DMS53 treated with DMSO at 0.1 percent for 48 hours (cell line): Measurements from ENCODE around the gene OMD.
A peak's percentile ranks its signal among the peaks of the same experiment; 100 is the strongest.
"Not testable (repeated sequence)": the region's sequence is repeated elsewhere in the genome, so short reads cannot be mapped to it uniquely, and the experiment has no call there.

Source experiments
- DNase-seq: peaks from one replicate; lab custom pipeline; 2025; ENCODE audit not compliant: unreplicated experiment; lab: John Stamatoyannopoulos, UW

The OMD gene

DNA sequence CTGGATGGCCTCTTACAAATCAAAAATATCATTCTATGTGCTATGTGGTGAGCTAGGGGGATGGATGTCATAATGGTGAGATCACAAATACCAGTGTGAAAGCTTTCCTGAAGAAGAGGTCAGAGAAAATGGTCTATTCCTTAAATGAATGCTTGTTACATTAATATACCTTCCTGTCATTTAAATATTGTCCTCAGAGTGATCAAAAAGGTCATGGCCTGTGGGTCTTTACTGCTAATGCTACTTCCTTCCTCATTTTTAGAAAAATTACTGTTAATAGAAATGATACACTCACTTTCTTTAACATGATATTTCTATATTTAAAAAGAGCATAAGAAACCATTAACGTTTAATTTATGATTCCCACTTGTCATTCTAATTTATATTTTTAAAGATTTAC, 9.7 kb downstream of the OMD start:
- DNase-seq: no peak

DNA sequence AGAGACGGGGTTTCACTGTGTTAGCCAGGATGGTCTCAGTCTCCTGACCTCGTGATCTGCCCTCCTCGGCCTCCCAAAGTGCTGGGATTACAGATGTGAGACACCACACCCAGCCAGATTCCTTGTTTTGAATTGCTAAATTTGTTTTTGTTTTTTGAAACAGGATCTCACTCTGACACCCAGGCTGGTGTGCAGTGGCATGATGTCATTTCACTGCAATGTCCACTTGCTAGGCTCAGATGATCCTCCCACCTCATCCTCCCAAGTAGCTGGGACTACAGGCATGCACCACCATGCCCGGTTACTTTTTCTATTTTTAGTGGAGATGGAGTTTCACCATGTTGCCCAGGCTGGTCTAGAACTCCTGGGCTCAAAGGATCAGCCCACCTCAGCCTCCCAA, 13.1 kb downstream of the OMD start:
- not testable (repeated sequence) for DNase-seq

DNA sequence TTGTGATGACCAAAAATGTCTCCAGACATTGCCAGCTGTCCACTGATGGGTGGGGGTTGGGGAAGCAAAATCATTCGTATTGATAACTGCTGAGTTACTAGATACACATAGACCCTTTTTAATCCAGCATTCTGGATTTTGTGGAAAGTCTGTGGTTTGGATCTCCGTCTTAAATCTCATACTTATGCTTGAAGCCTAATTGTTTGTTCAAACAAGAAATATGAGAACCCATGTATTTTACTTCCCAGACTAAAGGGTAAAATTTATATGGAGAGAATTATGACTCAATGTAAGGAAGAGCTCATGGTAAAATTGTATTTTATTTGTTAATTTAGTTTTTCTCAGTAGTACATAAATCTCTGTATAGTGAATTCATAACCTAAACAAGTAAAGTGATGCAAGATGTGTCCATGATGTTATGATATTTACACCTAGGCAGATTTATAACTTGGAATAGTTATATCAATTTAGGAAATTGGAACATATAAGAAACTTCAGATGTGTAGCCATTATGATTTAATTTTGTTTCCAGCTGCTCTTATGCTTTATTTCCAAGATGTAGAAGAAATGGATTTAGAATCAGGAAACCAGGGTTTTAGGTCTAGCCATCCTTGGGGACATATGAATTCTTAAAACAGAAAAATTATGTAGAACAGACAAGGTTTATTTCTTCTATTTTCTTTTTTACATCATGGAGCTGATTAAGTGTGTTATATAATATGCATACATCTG, 15.4 kb downstream of the OMD start:
- DNase-seq: no peak

DNA sequence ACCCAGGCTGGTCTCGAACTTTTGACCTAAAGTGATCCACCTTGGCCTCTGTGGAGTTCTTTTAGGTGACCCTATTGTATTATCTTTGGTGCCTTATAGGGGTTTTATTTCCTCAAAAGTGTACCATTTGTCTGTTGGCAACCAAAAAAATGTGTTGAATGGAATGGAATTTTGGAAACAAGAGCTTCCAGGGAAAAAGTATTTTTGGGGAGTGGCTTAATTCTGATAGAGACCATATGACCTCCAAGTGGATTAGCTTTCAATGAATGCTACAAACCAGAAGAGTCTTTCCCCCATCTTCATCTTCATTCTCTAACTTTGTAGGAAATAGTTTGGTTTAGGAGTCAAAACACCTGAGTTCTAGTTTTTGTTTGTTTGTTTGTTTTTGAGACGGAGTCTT, 16.5 kb downstream of the OMD start:
- DNase-seq: no peak

DNA sequence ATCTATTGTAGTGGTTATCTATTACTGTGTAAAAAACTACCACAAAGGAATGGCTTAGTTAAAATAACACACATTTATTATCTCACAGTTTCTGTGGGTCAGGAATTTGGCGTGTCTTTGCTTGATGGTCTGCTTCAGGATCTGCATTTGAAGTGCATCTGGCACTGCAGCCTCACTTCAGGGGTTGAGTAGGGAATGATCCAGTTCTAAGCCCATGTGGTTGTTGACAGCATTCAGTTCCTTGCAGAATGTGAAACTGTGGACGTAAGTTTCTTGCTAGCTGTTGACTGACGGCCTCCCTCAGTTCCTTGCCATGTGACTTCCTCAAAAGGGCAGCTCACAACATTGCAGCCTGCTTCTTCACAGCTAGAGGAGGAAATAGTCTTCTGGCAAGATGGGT, 17.8 kb downstream of the OMD start:
- no peak for DNase-seq

DNA sequence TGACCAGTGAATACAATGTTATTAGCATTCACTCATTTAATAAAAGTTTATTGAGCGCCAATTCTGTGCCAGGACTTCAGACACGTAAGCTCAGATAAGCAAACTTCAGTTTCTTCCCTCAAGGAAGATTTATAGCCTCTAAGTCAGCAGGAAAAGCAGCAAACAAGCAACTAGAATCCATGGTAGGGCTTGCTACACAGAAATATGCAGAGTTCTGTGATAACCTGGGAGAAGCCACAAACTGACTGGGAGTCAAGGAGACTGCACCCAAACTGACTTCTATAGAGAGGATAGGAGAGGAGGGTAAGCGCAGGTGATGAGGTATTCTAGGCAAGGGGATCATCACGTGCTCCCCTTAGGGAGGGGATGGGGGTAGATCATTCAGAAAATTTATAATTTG, 18.5 kb downstream of the OMD start:
- no peak for DNase-seq

DNA sequence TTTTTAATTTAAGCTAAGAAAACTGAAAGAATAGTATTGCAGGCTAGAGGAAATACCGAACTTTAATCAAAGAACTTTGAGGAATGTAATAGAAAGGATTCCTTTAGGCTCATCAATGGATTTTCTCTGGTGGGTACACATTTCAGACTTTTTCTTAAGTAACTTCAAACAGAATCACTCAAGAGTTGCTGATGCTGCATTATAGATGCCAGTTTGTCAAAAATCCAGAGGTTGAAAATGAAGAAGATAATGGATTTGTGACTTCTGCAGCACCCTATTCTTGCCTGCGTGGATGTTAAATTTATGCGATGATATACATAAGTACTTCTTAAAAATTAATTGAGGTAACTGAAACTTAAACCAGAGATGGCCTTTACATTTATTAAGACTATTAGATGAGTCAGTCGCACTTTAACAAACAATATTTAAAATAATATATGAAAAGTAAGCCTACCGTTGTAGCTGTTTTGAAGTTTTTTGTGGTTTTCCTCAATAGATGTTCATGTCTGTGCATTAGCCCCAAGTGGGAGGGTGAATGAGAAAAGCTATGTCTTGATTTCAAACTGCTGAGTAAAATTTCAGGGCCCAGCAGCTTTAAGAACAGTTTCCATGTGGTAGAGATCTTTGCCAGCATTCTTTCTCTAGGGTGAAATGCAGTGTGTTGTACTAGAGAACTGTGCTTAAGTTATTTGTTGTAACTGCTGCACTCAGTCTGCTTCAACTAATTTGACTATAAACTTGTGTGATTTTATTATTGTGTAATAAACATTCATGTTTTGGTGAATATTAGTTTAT, 20.0 kb downstream of the OMD start, which contains the start of gene OGN:
TSS of gene OGN (minus strand) at position 537 of the 795 bp plus-strand sequence. CDS start 1,171 bp downstream, outside the sequence.
- no peak for DNase-seq

DNA sequence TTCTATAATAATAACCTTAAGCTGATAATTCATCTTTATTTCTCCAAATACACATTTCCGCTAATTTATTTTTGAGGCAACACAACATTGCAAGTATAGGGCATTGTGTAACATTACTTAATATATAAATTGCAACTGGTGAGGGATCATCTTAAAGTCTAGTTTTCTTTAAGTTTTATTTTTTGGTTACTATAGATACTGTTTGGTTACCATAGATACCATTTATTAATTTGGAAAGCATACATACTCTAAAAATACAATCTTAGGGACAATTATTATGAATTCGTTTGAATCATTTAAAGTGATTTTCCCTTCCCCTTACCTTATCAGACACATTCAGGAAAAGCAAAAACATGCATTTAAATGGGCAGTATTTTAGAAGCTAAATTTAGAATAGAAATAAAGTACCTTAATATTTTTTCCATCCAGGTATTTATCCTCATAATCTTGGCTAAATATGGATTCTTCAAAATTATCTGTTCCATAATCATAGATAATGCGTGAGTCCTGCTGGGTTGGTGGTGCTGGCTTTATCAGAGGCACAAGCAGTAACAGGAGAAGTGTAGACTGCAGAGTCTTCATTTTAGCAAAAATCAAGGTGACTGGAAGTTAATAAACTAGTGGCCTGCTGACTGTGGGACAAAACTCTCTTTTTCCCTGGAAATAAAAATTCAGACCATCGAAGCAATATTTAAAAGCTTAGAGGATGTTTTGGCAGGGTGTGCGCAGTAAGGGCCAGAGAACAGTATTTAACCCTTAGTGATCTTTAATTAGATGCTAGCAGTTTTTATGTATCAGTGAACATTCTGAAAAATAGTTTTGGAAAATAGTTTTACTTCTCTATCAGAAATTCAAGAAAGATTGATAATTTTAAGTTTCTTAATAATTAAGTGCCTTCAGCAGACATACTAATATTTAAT, 21.2 kb downstream of the OMD start:
- DNase-seq: no peak

DNA sequence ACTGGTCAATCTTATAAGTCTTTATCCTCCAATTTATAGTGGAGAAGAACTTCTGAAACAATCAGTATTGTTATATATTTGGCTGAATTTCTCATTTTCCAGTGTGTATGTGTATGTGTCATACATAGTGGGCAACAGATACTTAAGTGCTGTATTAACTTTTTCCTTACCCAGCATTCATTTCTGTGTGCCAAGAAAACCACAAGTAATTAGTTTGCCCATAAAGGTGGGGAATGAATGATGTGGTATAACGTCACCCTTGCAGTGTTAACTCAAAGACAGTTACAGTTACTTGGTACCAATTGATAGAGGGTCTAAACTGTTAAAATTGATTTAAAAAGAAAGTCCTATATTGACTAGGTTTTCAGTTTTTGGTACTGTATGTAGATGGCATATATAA, 21.9 kb downstream of the OMD start:
- no peak for DNase-seq

DNA sequence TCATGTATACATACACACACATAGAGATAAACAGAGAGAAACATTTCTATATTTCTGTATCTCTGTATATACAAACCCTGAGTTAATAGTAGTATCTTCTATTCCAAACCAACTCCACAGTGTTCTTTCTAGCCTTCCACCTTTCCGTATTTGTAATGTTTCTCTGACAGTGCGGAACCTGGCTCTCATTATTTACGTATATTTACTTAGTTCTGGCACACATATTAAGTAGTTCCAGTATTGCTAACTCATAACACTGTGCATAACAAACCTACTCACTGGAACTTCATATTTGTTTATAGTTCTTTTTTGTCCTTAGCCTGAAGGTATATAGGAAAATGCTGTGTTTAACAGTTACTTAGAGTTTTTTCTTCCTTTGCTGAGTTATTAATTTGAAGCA, 26.4 kb downstream of the OMD start:
- no peak for DNase-seq

DNA sequence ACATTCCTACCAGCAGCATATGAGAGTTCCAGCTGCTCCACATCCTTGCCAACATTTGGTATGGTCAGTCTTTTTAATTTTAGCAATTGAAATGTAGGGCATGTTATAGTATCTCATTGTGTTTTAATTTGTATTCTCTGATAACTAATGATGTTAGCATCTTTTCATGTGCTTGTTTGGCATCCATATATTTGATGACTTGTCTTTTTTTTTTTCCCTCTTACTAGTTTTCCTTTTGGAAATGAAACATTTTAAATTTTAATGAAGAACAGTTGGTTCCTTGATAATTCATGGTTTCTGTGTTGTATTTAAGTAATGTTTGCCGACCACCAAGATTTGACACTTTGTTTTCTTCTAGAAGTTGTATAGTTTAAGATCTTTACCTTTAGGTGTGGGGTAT, 28.7 kb downstream of the OMD start:
- no peak for DNase-seq

DNA sequence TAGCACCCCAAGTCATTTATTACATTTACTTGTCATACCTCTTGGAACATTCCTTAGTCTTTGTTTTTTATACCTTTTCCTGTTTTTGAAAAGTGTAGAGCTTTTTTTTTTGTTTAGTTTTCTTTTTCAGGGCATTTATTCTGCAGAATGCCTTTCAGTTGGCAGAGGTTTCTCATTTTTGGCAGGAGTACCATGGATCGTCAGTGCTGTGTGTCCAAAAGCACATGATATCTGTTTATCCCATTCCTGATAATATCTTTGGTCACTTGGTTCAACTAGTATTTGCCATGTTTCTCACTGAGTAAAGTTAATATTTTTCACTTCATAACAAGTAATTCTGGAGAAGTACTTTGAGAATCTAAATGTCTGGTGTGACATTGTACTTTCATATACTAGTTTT, 30.6 kb downstream of the OMD start:
- no peak for DNase-seq

DNA sequence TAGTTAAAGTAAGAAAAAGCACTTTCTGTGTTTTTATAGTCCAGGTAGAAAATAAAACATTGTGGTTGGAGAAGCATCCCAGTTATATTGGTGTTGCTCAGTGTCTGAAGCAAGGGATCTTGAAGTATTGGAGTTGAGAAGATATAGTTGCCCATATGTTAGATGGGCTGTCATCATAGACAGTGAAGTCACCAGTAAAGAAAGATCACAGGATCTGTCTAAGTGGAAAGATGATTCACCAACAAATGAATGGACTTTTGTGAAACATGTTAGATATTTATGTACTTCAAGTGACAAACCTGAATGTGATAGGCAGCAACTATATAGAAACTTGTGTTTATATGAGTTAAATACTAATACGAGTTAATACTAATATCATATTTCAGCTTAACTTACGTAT, 31.6 kb downstream of the OMD start:
- no peak for DNase-seq

DNA sequence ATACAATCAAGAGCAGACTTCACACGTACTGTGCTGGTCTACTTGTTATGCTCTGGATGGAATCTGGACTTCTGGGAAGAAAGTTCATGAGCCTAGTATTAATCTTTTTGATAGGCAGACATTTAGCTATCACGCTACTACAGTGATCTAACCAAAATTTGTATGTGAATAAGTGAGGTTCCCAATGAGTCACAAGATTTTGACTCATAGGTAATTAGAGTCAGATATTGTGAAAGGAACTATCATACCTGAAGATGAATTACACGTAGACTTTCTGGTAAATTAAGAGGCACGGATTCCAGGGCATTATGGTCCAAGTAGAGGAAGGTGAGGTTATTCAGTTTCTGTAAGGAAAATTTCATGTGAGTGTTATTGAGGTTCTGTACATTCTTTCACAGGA, 38.3 kb downstream of the OMD start:
- no peak for DNase-seq

DNA sequence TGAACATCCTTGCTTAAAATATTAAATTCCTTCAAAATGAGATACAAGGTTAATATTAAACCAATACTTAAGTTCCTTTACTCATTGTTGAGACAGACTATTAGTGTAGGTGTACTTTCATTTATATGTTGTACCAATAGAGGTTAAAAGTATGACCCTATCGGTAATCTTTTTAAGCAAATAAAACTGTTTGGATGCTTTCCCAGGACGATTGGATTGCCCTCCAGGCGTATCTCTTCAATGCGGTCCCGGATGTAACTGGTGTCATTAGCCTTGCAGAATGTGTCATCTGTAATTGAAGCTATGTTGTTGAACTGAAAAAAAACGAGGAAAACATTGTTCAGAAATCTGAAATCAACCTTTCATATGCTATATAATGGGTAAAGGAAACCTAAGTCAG, 38.8 kb downstream of the OMD start:
- no peak for DNase-seq

DNA sequence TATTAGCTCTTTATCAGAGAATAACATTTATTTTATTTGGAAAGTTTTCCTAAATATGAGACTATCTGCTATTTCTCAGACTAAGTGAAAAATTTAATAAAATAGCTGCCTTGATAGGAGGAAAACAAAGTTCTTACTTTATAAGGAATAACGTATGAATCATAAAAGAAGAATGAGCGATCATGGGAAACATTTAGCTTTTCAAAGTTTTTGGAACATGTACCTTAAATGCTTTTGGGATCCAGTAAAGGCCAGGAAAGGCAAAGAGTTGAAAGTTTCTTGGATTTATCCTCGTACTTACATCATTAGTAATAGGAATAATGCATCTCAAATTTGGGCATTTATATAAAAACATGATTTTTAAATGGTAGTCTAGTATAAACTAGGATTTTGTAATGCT, 39.3 kb downstream of the OMD start:
- DNase-seq: no peak

DNA sequence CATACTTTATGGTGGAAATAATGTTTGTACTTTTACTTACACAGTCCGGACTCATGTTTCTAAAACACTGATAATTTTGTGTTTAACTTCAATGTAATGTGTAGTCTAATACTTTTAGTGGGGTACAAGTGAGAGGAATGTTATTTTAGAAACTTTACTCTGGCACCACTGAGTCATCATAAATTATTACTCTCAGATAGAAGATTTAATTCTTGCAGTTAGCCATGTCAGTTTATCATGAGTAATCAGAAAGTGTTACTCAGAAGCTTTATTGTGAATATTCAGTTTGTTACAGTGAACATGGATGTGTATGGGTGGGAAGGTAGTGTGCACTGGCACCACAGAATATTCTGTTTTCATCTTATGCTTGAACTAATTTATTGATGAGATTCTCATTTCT, 39.9 kb downstream of the OMD start:
- DNase-seq: no peak

DNA sequence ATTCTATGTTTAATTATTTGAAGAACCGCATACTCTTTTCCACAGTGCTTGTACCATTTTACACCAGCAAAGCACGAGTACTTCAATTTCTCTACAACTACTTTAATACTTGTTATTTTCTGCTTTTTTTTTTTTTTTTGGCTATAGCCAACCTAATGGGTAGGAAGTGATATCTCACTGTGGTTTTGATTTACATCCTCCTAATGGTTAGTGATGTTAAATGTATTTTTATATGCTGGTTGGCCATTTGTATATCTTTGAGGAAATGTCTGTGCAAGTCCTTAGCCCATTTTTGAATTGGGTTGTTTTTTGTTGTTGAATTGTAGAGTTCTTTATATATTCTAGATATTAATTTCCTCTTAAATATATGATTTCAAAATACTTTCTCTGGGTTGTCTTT, 42.5 kb downstream of the OMD start:
- DNase-seq: no peak

DNA sequence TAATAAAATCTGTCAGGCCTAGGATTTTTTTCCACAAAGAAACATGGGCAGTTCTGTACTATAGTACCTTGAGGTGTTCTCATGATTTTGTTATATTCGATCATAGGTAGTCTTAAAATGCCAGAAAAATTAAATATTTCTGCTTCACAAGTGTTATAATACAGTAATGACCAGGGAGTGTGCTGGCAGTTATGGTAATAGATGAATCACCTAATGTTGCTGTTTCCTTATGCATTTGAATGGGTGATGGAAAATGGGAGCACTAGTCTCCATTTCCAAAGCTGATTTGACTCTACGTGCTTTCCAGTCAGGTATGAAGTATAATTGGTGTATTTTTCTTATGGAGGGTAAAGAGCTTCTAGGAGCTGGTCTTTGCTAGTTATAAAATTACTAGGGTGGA, 43.7 kb downstream of the OMD start:
- no peak for DNase-seq

DNA sequence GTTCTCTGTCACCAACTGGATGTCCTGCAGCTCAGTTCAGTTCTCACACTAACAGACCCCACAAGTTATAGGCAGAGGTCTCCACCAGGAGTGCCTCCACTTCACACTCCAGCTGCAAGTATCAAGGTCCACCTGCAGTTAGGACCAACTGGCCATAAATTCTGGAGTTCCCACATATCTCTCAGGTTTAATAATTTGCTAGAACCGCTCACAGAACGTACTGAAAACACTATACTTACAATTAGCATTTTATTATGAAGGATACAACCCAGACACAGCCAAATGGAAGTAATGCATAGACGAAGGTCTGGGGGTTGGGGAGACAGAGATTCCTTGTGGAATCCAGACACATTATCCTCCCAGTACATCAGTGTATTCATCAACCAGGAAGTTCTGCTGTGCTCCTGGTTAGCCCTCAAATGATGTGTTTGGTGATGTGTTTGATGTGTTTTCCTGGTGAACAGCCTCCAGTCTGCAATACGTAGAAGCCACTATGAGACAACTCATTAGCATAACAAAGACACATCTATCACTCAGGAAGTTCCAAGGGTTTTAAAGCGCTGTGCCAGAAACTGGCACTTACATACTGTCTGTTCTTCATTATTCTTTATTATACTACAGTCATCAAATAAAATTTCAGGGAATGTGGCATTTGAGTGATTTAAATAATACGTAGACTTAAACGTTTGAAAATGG, 45.3 kb downstream of the OMD start:
- peak; percentile 13 for DNase-seq

DNA sequence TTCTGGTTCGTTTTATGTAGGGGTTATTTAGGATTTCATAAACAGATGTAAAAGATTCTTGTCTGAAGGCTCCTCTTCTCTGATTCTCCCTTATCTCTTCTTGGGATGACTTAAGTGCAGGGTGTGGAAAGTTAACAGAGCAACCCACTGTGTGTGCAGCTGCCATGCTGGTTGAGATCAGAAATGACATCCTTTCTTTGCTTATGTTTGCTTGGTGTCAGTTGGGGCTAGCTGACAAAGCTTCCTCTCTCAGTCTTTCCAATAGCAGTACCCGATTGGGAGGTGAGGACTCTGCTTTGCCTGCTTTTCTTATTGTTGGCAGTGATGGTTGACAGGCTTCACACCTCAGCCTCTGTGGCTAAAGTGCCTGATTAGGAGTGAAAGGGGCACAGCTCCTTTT, 46.4 kb downstream of the OMD start:
- no peak for DNase-seq
